ENCODE measurements around the gene MGRN1.

DNA sequence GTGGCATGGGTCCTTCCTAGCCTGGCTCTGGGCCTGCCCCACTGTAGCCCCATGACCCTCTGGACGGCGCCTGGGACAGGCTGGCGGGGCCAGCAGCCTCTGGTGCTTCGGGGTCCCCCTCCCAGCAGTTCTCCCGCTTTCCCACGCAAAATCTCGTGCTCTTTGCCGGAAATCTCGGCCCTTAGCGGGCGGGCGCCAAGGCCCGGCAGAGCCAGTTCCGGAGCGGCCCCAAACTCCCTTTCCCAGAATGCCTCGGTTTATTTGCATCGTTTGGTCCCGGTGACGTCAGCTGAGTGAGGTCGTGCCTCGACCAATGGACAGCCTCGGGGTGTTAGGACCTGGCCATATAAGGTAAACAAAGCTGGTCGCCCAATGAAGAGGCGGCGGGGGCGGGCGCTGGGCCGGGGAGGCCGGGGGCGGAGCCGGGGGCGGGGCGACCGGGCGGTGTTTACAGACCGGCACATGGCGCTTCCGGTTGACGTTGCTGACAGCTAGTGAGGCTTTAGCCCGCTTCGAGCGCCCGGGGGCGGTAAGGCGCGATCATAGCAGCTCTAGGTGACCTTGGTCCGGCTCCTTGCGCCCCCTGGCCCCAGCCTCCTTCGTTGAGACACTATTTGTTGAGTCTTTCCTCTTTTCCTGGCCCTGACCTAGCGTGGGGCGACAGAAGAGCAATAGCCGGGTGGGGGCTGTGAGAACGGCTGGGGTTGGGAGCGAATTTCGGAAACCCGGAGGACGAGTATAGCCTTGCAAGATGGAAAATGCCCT lies 8.4 kb upstream of the MGRN1 start:
- TF ChIP-seq, protein P1, sequence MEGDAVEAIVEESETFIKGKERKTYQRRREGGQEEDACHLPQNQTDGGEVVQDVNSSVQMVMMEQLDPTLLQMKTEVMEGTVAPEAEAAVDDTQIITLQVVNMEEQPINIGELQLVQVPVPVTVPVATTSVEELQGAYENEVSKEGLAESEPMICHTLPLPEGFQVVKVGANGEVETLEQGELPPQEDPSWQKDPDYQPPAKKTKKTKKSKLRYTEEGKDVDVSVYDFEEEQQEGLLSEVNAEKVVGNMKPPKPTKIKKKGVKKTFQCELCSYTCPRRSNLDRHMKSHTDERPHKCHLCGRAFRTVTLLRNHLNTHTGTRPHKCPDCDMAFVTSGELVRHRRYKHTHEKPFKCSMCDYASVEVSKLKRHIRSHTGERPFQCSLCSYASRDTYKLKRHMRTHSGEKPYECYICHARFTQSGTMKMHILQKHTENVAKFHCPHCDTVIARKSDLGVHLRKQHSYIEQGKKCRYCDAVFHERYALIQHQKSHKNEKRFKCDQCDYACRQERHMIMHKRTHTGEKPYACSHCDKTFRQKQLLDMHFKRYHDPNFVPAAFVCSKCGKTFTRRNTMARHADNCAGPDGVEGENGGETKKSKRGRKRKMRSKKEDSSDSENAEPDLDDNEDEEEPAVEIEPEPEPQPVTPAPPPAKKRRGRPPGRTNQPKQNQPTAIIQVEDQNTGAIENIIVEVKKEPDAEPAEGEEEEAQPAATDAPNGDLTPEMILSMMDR (IDR thresholded peaks at IDR 0.05; ENCODE audit: insufficient read depth, low read depth, low read length) = no peak
- no peak for TF ChIP-seq EZH2 (IDR thresholded peaks at IDR 0.05; ENCODE audit: insufficient read depth, low read length)

All from astrocyte (in vitro differentiated cells and primary cell).